Measurements from ENCODE around the gene SLC28A2. TPM values are rescaled to one million over a fixed set of nuclear protein-coding genes. Genes with fewer than 3 reads are reported as not detected.

Gene SLC28A2
- total RNA-seq, 1 donor from 2014 or later = not detected

GRCh38 chr15:45314960-45315359 is 62.9 kb downstream of the SLC28A2 start:
- H3K27ac Mint-ChIP-seq = no peak overlapping the region
- no peaks in the 10 kb centered on the region for H3K9me3 Mint-ChIP-seq
- H3K36me3 Mint-ChIP-seq (ENCODE audit: low read depth) = no peaks in the 10 kb centered on the region
- H3K4me1 Mint-ChIP-seq (ENCODE audit: low read depth) = no peaks in the 10 kb centered on the region
- no peak for DNase-seq (ENCODE audit: low spot score)
- peaks cover 4% of the 10 kb centered on the region for H3K27me3 Mint-ChIP-seq (ENCODE audit: low read depth)
- intact Hi-C loops (cut with micrococcal nuclease) = no loop called here
- H3K4me3 Mint-ChIP-seq (ENCODE audit: low read depth) = no peak overlapping the region

- no peaks in the 10 kb centered on the region for H3K36me3 Mint-ChIP-seq (ENCODE audit: low read depth)
- no peak overlapping the region for H3K27ac Mint-ChIP-seq
- H3K4me1 Mint-ChIP-seq (ENCODE audit: low read depth) = no peaks in the 10 kb centered on the region
- H3K4me3 Mint-ChIP-seq (ENCODE audit: low read depth) = no peak overlapping the region
- H3K9me3 Mint-ChIP-seq = no peaks in the 10 kb centered on the region
- no peak for DNase-seq (ENCODE audit: low spot score)
- intact Hi-C loops (cut with micrococcal nuclease) = no loop called here
- H3K27me3 Mint-ChIP-seq (ENCODE audit: low read depth) = peaks cover 7% of the 10 kb centered on the region
These were observed 67.6 kb downstream of the SLC28A2 start for GRCh38 chr15:45319472-45320214.

- no peak overlapping the region for H3K27ac Mint-ChIP-seq
- H3K36me3 Mint-ChIP-seq (ENCODE audit: low read depth) = no peaks in the 10 kb centered on the region
- no peaks in the 10 kb centered on the region for H3K9me3 Mint-ChIP-seq
- no peak overlapping the region for H3K4me3 Mint-ChIP-seq (ENCODE audit: low read depth)
- H3K27me3 Mint-ChIP-seq (ENCODE audit: low read depth) = peaks cover 13% of the 10 kb centered on the region
- no peaks in the 10 kb centered on the region for H3K4me1 Mint-ChIP-seq (ENCODE audit: low read depth)
- intact Hi-C loops (cut with micrococcal nuclease) = no loop called here
- DNase-seq (ENCODE audit: low spot score) = no peak
These were observed 68.7 kb downstream of the SLC28A2 start for GRCh38 chr15:45320581-45321205.

DNA sequence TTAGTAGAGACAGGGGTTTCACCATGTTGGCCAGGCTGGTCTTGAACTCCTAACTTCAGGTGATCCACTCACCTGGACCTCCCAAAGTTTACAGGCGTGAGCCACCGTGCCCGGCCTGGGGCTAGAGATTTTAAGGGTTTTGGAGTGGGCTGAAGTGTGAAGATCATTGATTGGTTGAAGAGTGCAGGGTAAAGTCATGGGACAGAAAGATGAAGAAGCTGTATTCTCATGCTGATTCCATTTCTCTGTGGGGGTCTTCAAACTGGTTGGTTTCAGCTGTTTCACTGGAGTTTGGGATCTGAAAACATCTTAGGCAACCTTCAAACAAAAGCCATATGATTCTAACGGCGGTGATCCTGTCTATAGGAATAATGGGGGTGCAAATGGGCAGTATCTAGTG is 74.2 kb downstream of the SLC28A2 start:
- DNase-seq (ENCODE audit: low spot score) = no peak

DNA sequence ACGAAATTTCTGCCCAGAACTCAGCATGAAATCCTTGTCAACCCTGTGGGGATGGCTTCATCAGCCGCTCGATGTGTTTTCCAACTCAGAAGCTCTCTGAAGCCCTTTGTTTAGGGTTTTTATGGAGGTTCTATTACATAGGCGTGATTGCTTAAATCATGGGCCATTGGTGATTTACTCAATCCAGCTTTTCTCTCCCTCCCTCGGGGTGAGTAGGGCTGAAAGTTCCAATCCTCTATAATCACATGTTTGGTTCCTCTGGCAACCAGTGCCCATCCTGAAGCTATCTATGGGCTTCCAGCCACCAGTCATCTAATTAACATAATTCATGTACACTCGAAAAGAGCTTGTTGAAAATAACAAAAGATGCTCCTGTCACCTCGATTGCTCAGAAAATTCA is 74.7 kb downstream of the SLC28A2 start:
- Mint-ChIP-seq H3K27me3 (ENCODE audit: low read depth) (peaks cover 23% of the 10 kb centered on the region), H3K36me3 (ENCODE audit: low read depth) (no peaks in the 10 kb centered on the region), H3K9me3 (no peaks in the 10 kb centered on the region), H3K4me1 (ENCODE audit: low read depth) (no peaks in the 10 kb centered on the region), H3K4me3 (ENCODE audit: low read depth) (no peak overlapping the region), H3K27ac (no peak overlapping the region)
- intact Hi-C loops (cut with micrococcal nuclease) = no loop called here
- DNase-seq (ENCODE audit: low spot score) = no peak

More for the DNA sequence above, 74.2 kb downstream of the SLC28A2 start:
- Mint-ChIP-seq H3K27me3 (ENCODE audit: low read depth) (peaks cover 20% of the 10 kb centered on the region), H3K27ac (no peak overlapping the region), H3K9me3 (no peaks in the 10 kb centered on the region), H3K36me3 (ENCODE audit: low read depth) (no peaks in the 10 kb centered on the region), H3K4me1 (ENCODE audit: low read depth) (no peaks in the 10 kb centered on the region), H3K4me3 (ENCODE audit: low read depth) (no peak overlapping the region)
- intact Hi-C loops (cut with micrococcal nuclease) = no loop called here

Other genes with a start within 250 kb of the SLC28A2 start
- 22.8 and 24.9 TPM in 2 replicates for gene SORD, start 229.0 kb upstream of the SLC28A2 start, total RNA-seq
- 0.02 TPM in 1 of 2 replicates, not detected in the other for gene DUOX2, start 138.1 kb upstream of the SLC28A2 start, total RNA-seq
- gene DUOXA2, start 137.9 kb upstream of the SLC28A2 start, total RNA-seq = not detected in 2 replicates
- gene DUOXA1, start 122.4 kb upstream of the SLC28A2 start, total RNA-seq = 0.21 TPM in 1 of 2 replicates, not detected in the other
- 0.37 and 0.50 TPM in 2 replicates for gene DUOX1, start 122.2 kb upstream of the SLC28A2 start, total RNA-seq
- 16.3 and 16.4 TPM in 2 replicates for gene SHF, start 64.3 kb upstream of the SLC28A2 start, total RNA-seq
- gene GATM, start 126.3 kb downstream of the SLC28A2 start, total RNA-seq = 2.3 and 3.2 TPM in 2 replicates